Heart left ventricle (tissue), 16 donors: ENCODE results near the gene OMA1. TPM values are rescaled to one million over a fixed set of nuclear protein-coding genes. Genes with fewer than 3 reads are reported as not detected.
A peak's percentile ranks its signal among the peaks of the same experiment; 100 is the strongest.

Source experiments
- ATAC-seq, 4 donors: fragments of 200-7000 bp; cut with Tn5 transposase; one replicate each; pipeline ENCODE4 v1.9.1; 2020 to 2022; ENCODE audit warnings: moderate library complexity in 4 of 4, mild to moderate bottlenecking in 3 of 4, moderate number of reproducible peaks in 1 of 4
- DNase-seq, 5 donors: peaks; one replicate each; pipeline ENCODE4 v3.0.0-alpha.2; 2020
- H3K27ac ChIP-seq, 12 donors: fragments of 200-600 bp; sonication (generic) in 4 of 12; one replicate each; pipeline versions ENCODE4 v1.5.0 to v1.8.0; 2016 to 2022; ENCODE audit warnings: mild to moderate bottlenecking in 2 of 12
- H3K27me3 ChIP-seq, 9 donors: fragments of 200-600 bp; sonication (generic) in 2 of 9; one replicate each; pipeline versions ENCODE4 v1.5.1 to v1.8.0; 2016 to 2022; ENCODE audit warnings: mild to moderate bottlenecking in 3 of 9
- H3K36me3 ChIP-seq, 9 donors: fragments of 200-600 bp; sonication (generic) in 2 of 9; one replicate each; pipeline versions ENCODE4 v1.5.0 to v1.8.0; 2018 to 2022; ENCODE audit warnings: mild to moderate bottlenecking in 2 of 9
- H3K4me1 ChIP-seq, 12 donors: fragments of 200-600 bp; sonication (generic) in 4 of 12; one replicate each; pipeline versions ENCODE4 v1.5.0 to v1.8.0; 2016 to 2022; ENCODE audit warnings: mild to moderate bottlenecking in 3 of 12
- H3K4me3 ChIP-seq, 12 donors: fragments of 200-600 bp; sonication (generic) in 4 of 12; one replicate each; pipeline versions ENCODE4 v1.5.0 to v1.8.0; 2017 to 2022; ENCODE audit warnings: mild to moderate bottlenecking in 9 of 12, moderate library complexity in 4 of 12
- H3K9me3 ChIP-seq, 12 donors: fragments of 200-600 bp; sonication (generic) in 4 of 12; one replicate each; pipeline versions ENCODE4 v1.5.0 to v1.8.0; 2016 to 2022; ENCODE audit warnings: mild to moderate bottlenecking in 1 of 12
- POLR2A ChIP-seq, 2 donors: fragments of 450-650 bp; IDR thresholded peaks; one replicate each; pipeline ENCODE4 v1.6.1; 2017; ENCODE audit warnings: antibody characterized with exemption in 2 of 2, mild to moderate bottlenecking in 2 of 2, moderate library complexity in 2 of 2
- WGBS, 4 donors: extraction: QIAGEN DNeasy Blood & Tissue Kit in 2 of 4; methylation state at CpG; one replicate each; pipeline versions ENCODE4 v1.1.5 to v1.1.7; 2013 to 2018; 5-methylcytosine and 5-hydroxymethylcytosine counted together
- intact Hi-C, 10 donors: fragments of 100-400 bp; cut with DNase I; formaldehyde crosslinking; loops; one replicate each; pipeline versions ENCODE4 v1.11.1 to v1.14.2; 2022
- polyA plus RNA-seq, 2 donors: library from polyadenylated mRNA; stranded (reverse); fragments of 200-250 nt; gene quantifications; one replicate each; pipeline ENCODE4 v1.2.3, GENCODE V29; 2013
- total RNA-seq, 9 donors: library from RNA; depleted of rRNA in 2 of 9; stranded (reverse); fragments of >200 nt in 2 of 9; fragmentation: NEBNext Ultra II Directional in 3 of 9; extraction: Animal tissue kit (Norgen Biotek cat#: 25700) in 3 of 9; gene quantifications; one replicate each; pipeline versions ENCODE4 v1.1.0 to v1.2.4, GENCODE V29; 2016 to 2023
- TF ChIP-seq, protein P1 (sequence below), 12 donors: fragments of 200-600 bp; sonication (generic) in 4 of 12; IDR thresholded peaks; one replicate each; pipeline versions ENCODE4 v1.5.0 to v1.8.0; 2018 to 2022; ENCODE audit warnings: antibody characterized with exemption in 12 of 12, mild to moderate bottlenecking in 5 of 12
- donor health status: ischemic (EF 13 %, LVEDD 7.1; RV severe dilation, severe dysfunction).
- donor health status: healthy with polysubstance abuse.
- donor health status: DM: no; HTN: yes; CAD: no.
- donor health status: DM: no; HTN: no; CAD: no.
- donor health status: ischemic (EF 25% LVEDD 6.9; RV normal size, moderate dysfunction).
- donor health status: ischemic (EF 25% LVEDD 5.7; RV mildly dilated, moderate dysfunction).
- donor health status: healthy.
- donor health status: DM: yes; HTN: yes; CAD: no.
- donor health status: ischemic (EF 35%, LVEDD 5.7; RV mildly dilated, moderate dysfunction).
- donor health status: nonischemic (EF 11% LVEDD 7.7; RV severe dilation, severe dysfunction).
- donor health status: DM: yes; HTN: yes; CAD: no.
- donor health status: PGD.
- donor health status: ischemic (EF 29% LVEDD 5.4; RV normal size, mild dysfunction).
- donor health status: nonischemic (EF 23%, LVEDD 6.1; RV moderate dilation, normal function).

Gene OMA1
- total and polyA plus RNA-seq, 11 donors = 9.6 to 44.5 (median 28.2) TPM

GRCh38 chr1:58456470-58456869, 90.1 kb downstream of the OMA1 start:
- Histone ChIP-seq H3K27ac (no peak overlapping the region), H3K4me1 (peaks cover 0 to 8% (median 0%) of the 10 kb centered on the region in 12 donors), H3K27me3 (no peaks in the 10 kb centered on the region), H3K36me3 (no peaks in the 10 kb centered on the region), H3K4me3 (no peak overlapping the region), H3K9me3 (peaks cover 0 to 9% (median 0%) of the 10 kb centered on the region in 12 donors)
- DNase-seq (no peak), ATAC-seq (no peak)
- WGBS, 4 donors = 80 to 89% (median 81%) methylated on average over 3 of the region's 3 CpGs
- intact Hi-C loops = no loop called here
- TF ChIP-seq, protein P1, sequence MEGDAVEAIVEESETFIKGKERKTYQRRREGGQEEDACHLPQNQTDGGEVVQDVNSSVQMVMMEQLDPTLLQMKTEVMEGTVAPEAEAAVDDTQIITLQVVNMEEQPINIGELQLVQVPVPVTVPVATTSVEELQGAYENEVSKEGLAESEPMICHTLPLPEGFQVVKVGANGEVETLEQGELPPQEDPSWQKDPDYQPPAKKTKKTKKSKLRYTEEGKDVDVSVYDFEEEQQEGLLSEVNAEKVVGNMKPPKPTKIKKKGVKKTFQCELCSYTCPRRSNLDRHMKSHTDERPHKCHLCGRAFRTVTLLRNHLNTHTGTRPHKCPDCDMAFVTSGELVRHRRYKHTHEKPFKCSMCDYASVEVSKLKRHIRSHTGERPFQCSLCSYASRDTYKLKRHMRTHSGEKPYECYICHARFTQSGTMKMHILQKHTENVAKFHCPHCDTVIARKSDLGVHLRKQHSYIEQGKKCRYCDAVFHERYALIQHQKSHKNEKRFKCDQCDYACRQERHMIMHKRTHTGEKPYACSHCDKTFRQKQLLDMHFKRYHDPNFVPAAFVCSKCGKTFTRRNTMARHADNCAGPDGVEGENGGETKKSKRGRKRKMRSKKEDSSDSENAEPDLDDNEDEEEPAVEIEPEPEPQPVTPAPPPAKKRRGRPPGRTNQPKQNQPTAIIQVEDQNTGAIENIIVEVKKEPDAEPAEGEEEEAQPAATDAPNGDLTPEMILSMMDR (IDR thresholded peaks at IDR 0.05) = no peak
- TF ChIP-seq POLR2A (IDR thresholded peaks at IDR 0.05) = no peak

DNA sequence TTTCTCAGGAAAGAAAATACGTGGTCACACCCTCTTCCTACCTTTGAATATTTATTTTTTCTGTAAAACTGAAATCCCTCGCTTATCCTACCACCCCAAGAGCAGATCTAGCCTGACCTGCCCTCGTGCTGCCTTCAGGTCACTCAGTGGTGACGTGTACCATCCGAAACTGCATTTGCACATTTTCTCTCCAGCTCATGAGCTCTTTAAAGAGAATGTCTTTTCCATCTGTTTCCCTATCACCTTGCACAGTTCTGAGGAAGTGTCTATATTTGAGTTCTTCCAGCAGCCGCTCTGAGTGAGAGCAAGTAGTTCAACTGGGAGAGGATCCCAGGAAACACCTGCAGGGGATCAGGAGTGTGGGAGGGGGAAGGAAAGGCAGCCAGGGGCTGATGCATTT, 91.7 kb downstream of the OMA1 start:
- DNase-seq (no peak), ATAC-seq (peak in 1 of 4 donors; percentile 67)
- no peak overlapping the region for H3K27ac ChIP-seq
- intact Hi-C loops = no loop called here
- TF ChIP-seq POLR2A (IDR thresholded peaks at IDR 0.05) = no peak
- TF ChIP-seq, protein P1 (IDR thresholded peaks at IDR 0.05) = no peak
- no peak overlapping the region for H3K4me3 ChIP-seq
- no peaks in the 10 kb centered on the region for H3K27me3 ChIP-seq
- WGBS, 4 donors = 58 to 77% (median 69%) methylated on average over 6 of the region's 6 CpGs
- no peaks in the 10 kb centered on the region for H3K36me3 ChIP-seq
- peaks cover 0 to 8% (median 0%) of the 10 kb centered on the region in 12 donors for H3K4me1 ChIP-seq
- H3K9me3 ChIP-seq = peaks cover 0 to 9% (median 0%) of the 10 kb centered on the region in 12 donors

DNA sequence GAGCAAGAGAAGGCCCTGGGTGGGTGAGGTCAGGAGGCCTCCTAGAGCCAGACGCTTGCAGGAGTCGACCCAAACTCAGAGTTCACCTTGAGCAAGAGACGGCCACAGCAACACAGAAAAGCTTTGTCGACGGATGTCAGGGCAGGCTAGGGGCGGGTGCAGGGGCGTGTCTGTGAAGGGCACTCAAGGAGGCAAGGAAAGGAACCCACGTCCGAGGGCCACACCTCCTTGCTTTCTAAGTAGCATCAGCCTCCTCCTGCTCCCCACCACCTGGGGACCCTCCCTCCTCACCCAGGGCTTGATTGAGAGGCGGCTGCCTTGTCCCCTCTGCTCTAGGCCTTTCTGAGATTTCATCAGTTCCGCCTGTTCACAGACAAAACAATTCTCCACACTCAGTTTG, 92.1 kb downstream of the OMA1 start:
- Histone ChIP-seq H3K27me3 (no peaks in the 10 kb centered on the region), H3K9me3 (peaks cover 0 to 5% (median 0%) of the 10 kb centered on the region in 12 donors), H3K4me3 (no peak overlapping the region), H3K36me3 (no peaks in the 10 kb centered on the region), H3K4me1 (peaks cover 0 to 8% (median 0%) of the 10 kb centered on the region in 12 donors), H3K27ac (no peak overlapping the region)
- intact Hi-C loops = no loop called here
- no peak for ATAC-seq
- TF ChIP-seq, protein P1 (IDR thresholded peaks at IDR 0.05) = no peak
- TF ChIP-seq POLR2A (IDR thresholded peaks at IDR 0.05) = no peak
- DNase-seq = no peak
- 66 to 82% (median 71%) methylated on average over 10 to 11 of the region's 11 CpGs for WGBS, 4 donors

DNA sequence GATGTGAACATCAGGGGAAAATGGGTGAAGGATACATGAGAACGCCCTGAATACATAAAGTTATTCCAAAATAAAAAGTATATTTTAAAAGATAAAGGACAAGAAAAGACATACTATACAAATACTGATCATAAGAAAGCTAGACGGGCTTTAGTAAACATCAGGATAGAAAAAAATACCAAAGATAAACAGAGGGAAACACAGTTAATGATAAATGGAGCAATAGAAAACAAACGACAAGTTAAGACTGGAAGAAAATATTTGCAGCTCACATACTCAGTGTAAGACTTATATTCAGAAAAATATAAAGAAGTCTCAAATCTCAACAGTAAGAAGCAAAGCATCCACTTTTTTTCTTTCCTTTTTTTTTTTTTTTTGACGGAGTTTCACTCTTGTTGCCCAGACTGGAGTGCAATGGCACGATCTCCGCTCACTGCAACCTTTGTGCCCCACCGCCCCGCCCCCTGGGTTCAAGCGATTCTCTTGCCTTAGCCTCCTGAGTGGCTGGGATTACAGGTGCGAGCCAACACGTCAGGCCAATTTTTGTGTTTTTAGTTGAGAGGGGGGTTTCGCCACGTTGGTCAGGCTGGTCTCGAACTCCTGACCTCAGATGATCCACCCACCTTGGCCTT, 94.8 kb downstream of the OMA1 start:
- no peaks in the 10 kb centered on the region for H3K27me3 ChIP-seq
- 87 to 92% (median 90%) methylated on average over 14 of the region's 14 CpGs for WGBS, 4 donors
- H3K4me3 ChIP-seq = no peak overlapping the region
- no peak for TF ChIP-seq POLR2A (IDR thresholded peaks at IDR 0.05)
- TF ChIP-seq, protein P1 (IDR thresholded peaks at IDR 0.05) = no peak
- H3K4me1 ChIP-seq = peaks cover 0 to 5% (median 0%) of the 10 kb centered on the region in 12 donors
- no peak overlapping the region for H3K27ac ChIP-seq
- H3K36me3 ChIP-seq = no peaks in the 10 kb centered on the region
- intact Hi-C loops = no loop called here
- ATAC-seq = no peak
- DNase-seq = no peak
- no peaks in the 10 kb centered on the region for H3K9me3 ChIP-seq
